Small intestine (tissue), 7 donors: ENCODE results near the gene CD7. TPM values are rescaled to one million over a fixed set of nuclear protein-coding genes. Genes with fewer than 3 reads are reported as not detected.

ENCODE experiments used
- DNase-seq, 2 donors: peaks; one replicate each; pipeline versions ENCODE4 v3.0.0 to v3.0.0-alpha.2; 2013
- FAIRE-seq: peaks from 2 replicates; lab custom pipeline; 2012; peaks lifted over from hg19 to GRCh38; lab: Jason Lieb, UNC
- H3K27ac ChIP-seq, 3 donors: one replicate each; pipeline ENCODE4 v1.5.1; 2013; ENCODE audit warnings: low read length in 2 of 3, mild to moderate bottlenecking in 2 of 3, control low read depth in 1 of 3, inconsistent platforms in 1 of 3, low read depth in 1 of 3, moderate library complexity in 1 of 3
- H3K27me3 ChIP-seq, 3 donors: one replicate each; pipeline ENCODE4 v1.6.1; 2013; ENCODE audit warnings: low read length in 3 of 3, inconsistent platforms in 1 of 3; ENCODE audit not compliant: control insufficient read depth in 3 of 3, insufficient read depth in 3 of 3
- H3K36me3 ChIP-seq, 3 donors: one replicate each; pipeline ENCODE4 v1.6.1; 2013; ENCODE audit warnings: low read length in 3 of 3, inconsistent platforms in 1 of 3, low read depth in 1 of 3, mild to moderate bottlenecking in 1 of 3, moderate library complexity in 1 of 3; ENCODE audit not compliant: control insufficient read depth in 3 of 3, insufficient read depth in 2 of 3
- H3K4me1 ChIP-seq, 3 donors: one replicate each; pipeline ENCODE4 v1.6.1; 2013; ENCODE audit warnings: low read length in 2 of 3, inconsistent platforms in 1 of 3, low read depth in 1 of 3, mild to moderate bottlenecking in 1 of 3, moderate library complexity in 1 of 3; ENCODE audit not compliant: control insufficient read depth in 3 of 3, insufficient read depth in 2 of 3
- H3K4me3 ChIP-seq, 3 donors: one replicate each; pipeline ENCODE4 v1.5.1; 2013; ENCODE audit warnings: low read length in 3 of 3, control low read depth in 1 of 3, inconsistent platforms in 1 of 3, low read depth in 1 of 3, mild to moderate bottlenecking in 1 of 3, moderate library complexity in 1 of 3
- H3K9me3 ChIP-seq, 2 donors: one replicate each; pipeline ENCODE4 v1.6.1; 2013; ENCODE audit warnings: low read depth in 1 of 2, low read length in 1 of 2; ENCODE audit not compliant: control insufficient read depth in 2 of 2, insufficient read depth in 1 of 2
- WGBS, 3 donors: extraction: QIAGEN DNeasy Blood & Tissue Kit; methylation state at CpG; one replicate each; pipeline ENCODE4 v1.1.7; 2013; 5-methylcytosine and 5-hydroxymethylcytosine counted together
- polyA plus RNA-seq, 4 donors: library from polyadenylated mRNA; stranded (reverse) in 3 of 4; unstranded in 1 of 4; fragments of 200-250 nt in 3 of 4; fragments of 120-200 nt in 1 of 4; gene quantifications; one replicate each; pipeline versions ENCODE4 v1.2.1 to v1.2.3, GENCODE V29; 2013
- donor health status: healthy with polysubstance abuse.
- donor health status: control.
- donor health status: control.
- donor health status: Bipolar disorder and iron deficiency.
- donor health status: healthy.

The CD7 gene
- polyA plus RNA-seq, 4 donors, result 3.4 to 10.8 (median 7.7) TPM

DNA sequence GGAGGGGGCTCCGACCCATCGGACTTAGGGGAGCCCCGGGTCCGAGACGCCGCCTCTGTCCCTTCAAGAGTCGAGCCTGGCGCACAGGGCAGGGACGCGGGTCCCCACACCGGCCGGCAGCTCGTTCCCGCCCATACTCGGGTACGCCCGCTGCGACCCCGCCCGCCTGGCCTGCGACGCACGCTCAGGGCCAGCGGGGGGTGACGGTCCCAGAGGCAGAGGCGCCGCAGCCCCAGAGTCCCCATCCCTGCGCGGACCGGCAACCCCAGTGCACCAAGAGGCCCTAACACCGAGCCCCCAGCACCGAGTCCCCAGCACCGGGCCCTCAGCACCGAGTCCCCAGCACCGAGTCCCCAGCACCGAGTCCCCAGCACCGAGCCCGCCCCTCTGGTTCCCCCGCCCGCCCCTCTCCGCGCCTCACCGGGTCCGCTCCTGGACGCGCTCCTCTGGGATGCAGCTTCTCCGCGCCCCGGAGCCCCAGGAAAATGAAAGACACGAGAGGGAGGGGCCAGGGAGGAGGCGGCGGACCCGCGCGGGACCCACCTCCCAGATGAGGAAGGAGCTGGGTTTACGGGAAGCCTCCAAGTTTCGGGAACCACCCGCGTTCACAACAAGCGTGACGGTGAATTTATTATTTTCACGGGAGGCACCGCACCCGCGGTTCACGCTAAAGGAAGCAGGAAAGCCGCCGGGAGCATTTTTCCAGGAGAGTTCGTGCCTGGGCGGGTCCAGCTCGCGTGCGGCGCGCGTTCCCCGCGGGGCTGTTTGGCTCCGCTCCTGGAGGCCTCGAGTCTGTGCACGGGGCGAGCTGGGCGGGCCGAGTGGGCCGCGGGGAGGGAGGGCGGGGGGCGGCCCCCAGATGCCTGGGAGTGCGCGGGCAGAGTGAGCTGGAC lies 16.1 kb upstream of the CD7 start, which contains the start of gene SECTM1:
Gene SECTM1 (minus strand): TSS at position 488 of the 893 bp plus-strand sequence. CDS start 6,526 bp downstream, outside the sequence.
- H3K4me3 ChIP-seq, result peak within 1 kb of the TSS; percentile 38 to 62 (median 57)
- DNase-seq (peak; percentile 55 to 64), FAIRE-seq (no peak)
- peak within 1 kb of the TSS; percentile 37 to 93 (median 88) for H3K27ac ChIP-seq
- H3K9me3 ChIP-seq, result no peaks in the 10 kb centered on the region
- peaks cover 4 to 62% (median 12%) of the 10 kb centered on the region in 3 donors for H3K4me1 ChIP-seq
- H3K36me3 ChIP-seq, result no peaks in the 10 kb centered on the region
- WGBS, 3 donors, result 1 to 6% (median 3%) methylated on average over 72 to 90 of the region's 90 CpGs
- peaks cover 0 to 32% (median 0%) of the 10 kb centered on the region in 3 donors for H3K27me3 ChIP-seq

DNA sequence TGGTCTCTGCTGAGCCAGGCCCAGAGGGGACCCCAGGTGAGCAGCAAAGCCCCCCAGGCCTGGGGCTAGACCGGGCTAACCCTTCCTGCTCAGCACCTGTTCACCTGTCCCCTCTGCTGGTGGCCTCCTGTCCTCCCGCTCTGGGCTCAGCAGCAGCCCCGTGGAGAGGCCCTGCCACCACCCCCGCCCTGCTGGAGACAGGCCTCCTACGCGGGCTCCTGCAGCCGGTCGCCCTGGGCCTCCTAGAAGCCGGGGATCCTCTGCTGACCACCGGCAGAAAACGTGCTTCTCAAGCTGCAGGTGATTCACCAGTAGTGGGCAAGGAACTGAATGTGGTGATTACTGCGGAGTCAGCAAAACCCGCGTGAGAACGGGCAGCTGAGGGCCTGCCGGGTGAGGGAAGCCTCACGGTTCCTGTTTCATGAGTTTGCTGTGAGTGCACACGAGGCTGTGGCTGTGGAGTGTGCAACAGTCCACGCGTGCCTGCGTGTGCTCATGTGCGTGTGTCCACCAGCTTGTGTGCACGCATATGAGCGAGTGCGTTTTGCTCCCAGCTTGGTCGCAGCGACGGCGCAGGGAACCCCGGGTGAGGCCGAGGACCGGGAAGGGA lies 15.4 kb upstream of the CD7 start:
- H3K36me3 ChIP-seq, result no peaks in the 10 kb centered on the region
- H3K4me3 ChIP-seq, result peak overlapping the region; percentile 38 to 62 (median 57)
- FAIRE-seq (no peak), DNase-seq (peak; percentile 67 to 69)
- H3K4me1 ChIP-seq, result peaks cover 4 to 64% (median 12%) of the 10 kb centered on the region in 3 donors
- H3K9me3 ChIP-seq, result no peaks in the 10 kb centered on the region
- peak overlapping the region; percentile 37 to 93 (median 53) for H3K27ac ChIP-seq
- WGBS, 3 donors, result 2 to 14% (median 7%) methylated on average over 28 to 32 of the region's 32 CpGs
- H3K27me3 ChIP-seq, result peaks cover 0 to 32% (median 0%) of the 10 kb centered on the region in 3 donors

DNA sequence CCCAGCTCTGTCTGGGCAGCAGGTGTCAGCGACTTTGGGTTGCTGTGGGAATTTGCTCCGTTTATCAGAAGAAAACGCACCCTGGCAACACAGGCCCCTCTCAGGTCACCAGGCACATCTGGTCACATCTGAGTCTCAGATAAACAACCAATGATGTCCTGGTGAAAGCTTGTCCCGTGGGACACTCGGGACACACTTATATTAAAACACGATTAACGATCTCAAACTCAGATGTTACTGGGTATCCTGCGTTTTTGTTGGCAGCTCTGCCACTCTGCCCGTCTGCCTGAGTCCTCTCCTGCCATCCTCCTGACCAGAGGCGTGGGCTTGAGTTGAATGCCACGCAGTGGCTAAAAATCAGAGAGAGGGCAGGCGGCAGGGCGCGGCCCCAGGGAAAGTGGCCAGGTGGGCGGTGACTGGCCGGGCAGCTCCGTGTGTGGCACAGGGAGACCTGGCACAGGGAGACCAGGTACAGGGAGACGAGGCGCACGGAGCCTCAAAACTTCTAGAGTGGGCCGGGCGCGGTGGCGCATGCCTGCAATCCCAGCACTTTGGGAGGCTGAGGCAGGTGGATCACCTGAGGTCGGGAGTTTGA lies 14.0 kb upstream of the CD7 start:
- Histone ChIP-seq H3K27ac (peak overlapping the region in 1 of 3 donors; percentile 92), H3K9me3 (no peaks in the 10 kb centered on the region), H3K4me3 (peak overlapping the region in 1 of 3 donors; percentile 17), H3K27me3 (peaks cover 0 to 28% (median 0%) of the 10 kb centered on the region in 3 donors), H3K36me3 (peaks cover 0 to 2% (median 0%) of the 10 kb centered on the region in 3 donors), H3K4me1 (peaks cover 4 to 72% (median 12%) of the 10 kb centered on the region in 3 donors)
- FAIRE-seq (no peak), DNase-seq (peak in 1 of 2 donors; percentile 40)
- WGBS, 3 donors, result 14 to 82% (median 47%) methylated on average over 25 of the region's 25 CpGs

DNA sequence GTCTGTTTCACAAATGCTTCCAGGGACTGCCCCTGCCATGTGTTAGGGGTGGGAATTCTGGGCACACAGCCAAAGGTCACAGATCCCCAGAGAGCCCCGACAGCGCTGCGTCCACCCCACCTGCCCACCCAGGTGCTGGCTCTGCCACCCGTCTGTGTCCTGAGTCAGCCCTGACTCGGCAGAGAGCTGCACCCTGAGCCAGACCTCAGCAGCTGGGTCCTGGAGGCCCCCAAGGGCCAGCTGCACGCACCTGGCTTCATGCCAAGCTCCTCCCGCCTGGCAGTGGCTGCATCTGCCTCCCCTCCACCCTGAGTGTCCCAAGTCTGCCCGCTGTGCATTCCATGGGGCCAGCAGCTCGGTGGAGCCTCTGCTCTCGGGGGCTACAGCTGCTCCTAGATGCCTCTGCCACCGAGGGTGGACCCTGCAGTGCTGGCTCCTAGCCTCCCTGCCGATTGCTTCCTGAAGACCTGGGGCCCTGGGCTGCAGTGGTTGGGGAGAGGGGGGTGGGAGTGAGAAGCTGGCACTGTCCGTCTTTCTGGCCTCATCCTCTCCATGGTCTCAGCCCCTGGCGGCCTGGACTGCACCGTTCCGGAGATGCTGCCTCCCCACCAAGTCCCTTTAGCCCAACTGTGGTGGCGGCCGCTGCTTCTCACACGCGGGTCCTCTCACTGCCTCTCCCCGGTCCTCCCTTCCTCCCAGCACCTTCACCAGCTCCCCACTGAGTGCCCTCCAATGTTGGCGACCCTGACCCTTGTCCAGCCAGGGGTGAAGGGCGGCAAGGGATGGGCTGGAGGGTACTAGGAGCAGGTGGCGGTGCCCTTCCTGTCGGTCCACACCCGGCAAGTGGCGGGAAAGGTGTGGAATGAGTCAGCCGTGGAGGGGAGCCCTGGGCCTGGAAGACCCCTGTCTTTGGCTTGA lies 13.2 kb upstream of the CD7 start:
- FAIRE-seq, result no peak
- no peaks in the 10 kb centered on the region for H3K9me3 ChIP-seq
- peaks cover 0 to 5% (median 0%) of the 10 kb centered on the region in 3 donors for H3K36me3 ChIP-seq
- peaks cover 4 to 74% (median 12%) of the 10 kb centered on the region in 3 donors for H3K4me1 ChIP-seq
- whole genome bisulfite sequencing, 3 donors, result 9 to 34% (median 20%) methylated on average over 25 to 28 of the region's 28 CpGs
- DNase-seq, result peak; percentile 51 to 93
- peaks cover 0 to 27% (median 0%) of the 10 kb centered on the region in 3 donors for H3K27me3 ChIP-seq
- peak overlapping the region in 2 of 3 donors; percentile 71 to 92 for H3K27ac ChIP-seq
- H3K4me3 ChIP-seq, result peak overlapping the region in 1 of 3 donors; percentile 19

DNA sequence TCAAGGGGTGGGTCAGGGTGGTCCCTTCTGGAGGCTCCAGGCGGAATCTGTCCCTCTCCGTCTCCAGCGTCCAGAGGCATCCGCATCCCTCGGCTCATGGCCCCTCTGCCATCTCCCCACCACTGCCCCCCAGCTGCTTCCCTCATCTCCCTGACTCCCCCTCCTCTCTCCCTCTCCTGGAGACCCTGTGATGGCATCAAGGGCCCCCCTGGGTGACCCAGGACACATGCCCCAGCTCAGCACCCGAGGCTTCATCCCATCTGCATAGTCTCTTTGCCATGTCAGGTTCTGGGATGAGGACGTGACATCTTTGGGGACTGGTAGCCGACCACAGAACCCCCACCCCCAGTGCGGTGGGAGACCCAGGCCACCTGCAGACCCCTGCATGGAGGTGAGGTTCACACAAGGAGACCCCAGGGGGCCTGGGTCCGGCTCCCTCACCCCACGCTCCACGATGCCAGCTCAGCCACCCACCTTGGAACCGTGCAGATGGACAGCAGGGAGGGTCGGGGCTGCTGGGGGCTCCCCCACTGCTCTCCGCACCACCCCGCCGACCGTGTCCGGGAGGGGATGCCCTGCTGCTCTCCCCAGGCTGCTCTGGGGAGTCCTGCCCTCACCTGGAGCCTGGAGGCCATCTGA lies 12.4 kb upstream of the CD7 start:
- DNase-seq (no peak), FAIRE-seq (no peak)
- Histone ChIP-seq H3K27me3 (peaks cover 0 to 27% (median 0%) of the 10 kb centered on the region in 3 donors), H3K4me3 (no peak overlapping the region), H3K36me3 (peaks cover 0 to 5% (median 0%) of the 10 kb centered on the region in 3 donors), H3K4me1 (peaks cover 4 to 73% (median 12%) of the 10 kb centered on the region in 3 donors), H3K27ac (peak overlapping the region in 2 of 3 donors; percentile 71 to 92), H3K9me3 (no peaks in the 10 kb centered on the region)
- WGBS, 3 donors, result 52 to 74% (median 56%) methylated on average over 16 to 19 of the region's 19 CpGs

DNA sequence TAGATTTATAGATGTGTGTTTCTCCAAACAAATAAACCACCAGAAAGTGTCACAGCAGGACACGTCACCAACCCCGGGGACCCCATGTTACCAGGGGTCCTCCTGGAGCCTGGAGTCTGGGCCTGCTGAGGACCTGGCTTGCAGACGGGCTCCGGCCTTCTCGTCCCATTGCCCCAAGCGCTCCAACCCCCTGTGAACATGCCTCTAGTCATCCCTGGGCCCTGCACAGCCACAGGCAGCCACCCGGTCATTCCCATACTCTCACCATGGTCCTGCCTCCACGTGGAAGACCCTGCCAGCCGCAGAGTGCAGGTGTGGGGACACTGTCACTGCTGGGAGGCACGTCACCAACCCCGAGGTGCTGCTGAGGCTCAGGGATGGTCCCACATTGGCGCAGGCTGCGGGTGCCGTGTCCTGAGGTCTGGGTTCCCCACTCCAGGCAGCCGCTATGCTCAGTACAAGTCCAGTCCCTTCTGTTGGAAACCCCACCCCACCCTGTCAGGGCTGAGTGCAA lies 11.6 kb upstream of the CD7 start:
- Histone ChIP-seq H3K4me3 (no peak overlapping the region), H3K9me3 (no peaks in the 10 kb centered on the region), H3K27ac (peak overlapping the region; percentile 67 to 92 (median 71)), H3K4me1 (peaks cover 4 to 65% (median 7%) of the 10 kb centered on the region in 3 donors), H3K27me3 (peaks cover 0 to 27% (median 0%) of the 10 kb centered on the region in 3 donors), H3K36me3 (peaks cover 0 to 5% (median 0%) of the 10 kb centered on the region in 3 donors)
- FAIRE-seq (no peak), DNase-seq (no peak)
- 35 to 73% (median 68%) methylated on average over 14 to 15 of the region's 15 CpGs for WGBS, 3 donors
